DOHH2 (cell line): ENCODE data around the gene MTFR2.

Source experiments
- H3F3A ChIP-seq: fragments of 200-600 bp; sonication (generic), shearing (Covaris generic); 2 replicates; pipeline ENCODE4 v1.6.0; 2016; ENCODE audit warnings: antibody characterized with exemption, mild to moderate bottlenecking; ENCODE audit not compliant: control insufficient read depth, insufficient read depth
- H3K27ac ChIP-seq: fragments of 200-600 bp; sonication (generic); 2 replicates; pipeline ENCODE4 v1.5.1; 2014; ENCODE audit warnings: low read depth, mild to moderate bottlenecking, low read length, moderate library complexity
- H3K27me3 ChIP-seq: fragments of 200-600 bp; sonication (generic); 2 replicates; pipeline ENCODE4 v1.6.1; 2014; ENCODE audit warnings: mild to moderate bottlenecking, low read length, mixed read lengths; ENCODE audit not compliant: control insufficient read depth
- H3K36me3 ChIP-seq: fragments of 200-600 bp; sonication (generic); 2 replicates; pipeline ENCODE4 v1.6.1; 2014; ENCODE audit warnings: mild to moderate bottlenecking, low read length, moderate library complexity, mixed read lengths; ENCODE audit not compliant: control insufficient read depth
- H3K4me1 ChIP-seq: fragments of 200-600 bp; sonication (generic); 2 replicates; pipeline ENCODE4 v1.6.1; 2014; ENCODE audit warnings: mild to moderate bottlenecking, low read length, mixed read lengths; ENCODE audit not compliant: control insufficient read depth
- H3K4me2 ChIP-seq: fragments of 200-600 bp; sonication (generic); 2 replicates; pipeline ENCODE4 v1.6.0; 2014; ENCODE audit warnings: mild to moderate bottlenecking, low read length, moderate library complexity
- H3K4me3 ChIP-seq: fragments of 200-600 bp; sonication (generic); 2 replicates; pipeline ENCODE4 v1.5.1; 2014; ENCODE audit warnings: mild to moderate bottlenecking, low read length, mixed read lengths
- H3K79me2 ChIP-seq: fragments of 200-600 bp; sonication (generic); 2 replicates; pipeline ENCODE4 v1.6.1; 2014; ENCODE audit warnings: mild to moderate bottlenecking, low read length, mixed read lengths; ENCODE audit not compliant: control insufficient read depth
- H3K9me2 ChIP-seq: fragments of 200-600 bp; sonication (generic); replicated peaks from 2 replicates; pipeline ENCODE4 v1.6.1; 2014; ENCODE audit warnings: mild to moderate bottlenecking, low read length, mixed read lengths; ENCODE audit not compliant: control insufficient read depth
- H3K9me3 ChIP-seq: fragments of 200-600 bp; sonication (generic); 2 replicates; pipeline ENCODE4 v1.6.1; 2014; ENCODE audit warnings: antibody characterized with exemption, low read length, mixed read lengths; ENCODE audit not compliant: control insufficient read depth, insufficient read depth
- H4K20me1 ChIP-seq: fragments of 200-600 bp; sonication (generic); 2 replicates; pipeline ENCODE4 v1.6.0; 2014; ENCODE audit warnings: low read depth, mild to moderate bottlenecking, antibody characterized with exemption, low read length, moderate library complexity; ENCODE audit not compliant: control insufficient read depth, insufficient read depth
- EZH2phosphoT487 ChIP-seq: fragments of 200-600 bp; sonication (generic); IDR thresholded peaks from 2 replicates; pipeline ENCODE4 v1.6.1; 2017; ENCODE audit warnings: borderline replicate concordance, mild to moderate bottlenecking, antibody characterized with exemption, low read length, moderate library complexity, mixed read lengths
- TF ChIP-seq, protein P1 (sequence below): fragments of 200-600 bp; sonication (generic); IDR thresholded peaks from one replicate; pipeline ENCODE4 v1.5.1; 2014; ENCODE audit warnings: antibody characterized with exemption, mild to moderate bottlenecking, low read depth, low read length; ENCODE audit not compliant: poor library complexity, severe bottlenecking

Gene MTFR2

DNA sequence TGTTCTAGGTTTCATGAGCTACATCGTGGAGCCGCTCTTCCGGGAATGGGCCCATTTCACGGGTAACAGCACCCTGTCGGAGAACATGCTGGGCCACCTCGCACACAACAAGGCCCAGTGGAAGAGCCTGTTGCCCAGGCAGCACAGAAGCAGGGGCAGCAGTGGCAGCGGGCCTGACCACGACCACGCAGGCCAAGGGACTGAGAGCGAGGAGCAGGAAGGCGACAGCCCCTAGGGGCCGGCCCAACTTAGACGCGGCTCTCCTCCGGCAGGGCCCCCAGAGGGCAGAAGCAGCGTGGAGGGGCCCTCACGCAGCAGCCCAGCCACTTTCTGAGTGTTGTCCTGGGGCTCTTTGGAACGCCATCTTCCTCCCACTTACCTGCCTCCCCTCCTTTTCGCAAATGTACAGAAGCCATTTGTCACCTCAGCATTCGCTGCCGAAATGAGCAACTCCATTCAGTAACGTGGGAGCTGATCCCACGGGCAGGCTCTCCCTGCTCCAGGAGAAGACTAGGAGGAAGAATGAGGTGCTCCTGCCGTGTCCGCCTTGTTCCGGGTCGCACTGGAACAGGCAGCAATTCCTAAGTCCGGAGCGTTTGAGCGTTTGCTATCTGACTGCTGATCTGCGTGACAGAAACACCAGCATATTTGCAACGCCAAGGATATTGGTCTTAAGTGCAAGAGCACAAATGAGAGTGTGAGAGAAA, 58.4 kb downstream of the MTFR2 start:
- Histone ChIP-seq H3K9me3 (no peaks in the 10 kb centered on the region), H3K4me3 (no peak overlapping the region), H3K79me2 (no peaks in the 10 kb centered on the region), H3K36me3 (no peaks in the 10 kb centered on the region), H3K9me2 (no peaks in the 10 kb centered on the region), H4K20me1 (no peaks in the 10 kb centered on the region), H3K4me1 (no peaks in the 10 kb centered on the region), H3F3A (no peaks in the 10 kb centered on the region), H3K27ac (no peak overlapping the region), H3K27me3 (no peaks in the 10 kb centered on the region; the same call in 1 of the 2 replicates), H3K4me2 (no peak overlapping the region)
- no peak for TF ChIP-seq EZH2phosphoT487
- TF ChIP-seq, protein P1, sequence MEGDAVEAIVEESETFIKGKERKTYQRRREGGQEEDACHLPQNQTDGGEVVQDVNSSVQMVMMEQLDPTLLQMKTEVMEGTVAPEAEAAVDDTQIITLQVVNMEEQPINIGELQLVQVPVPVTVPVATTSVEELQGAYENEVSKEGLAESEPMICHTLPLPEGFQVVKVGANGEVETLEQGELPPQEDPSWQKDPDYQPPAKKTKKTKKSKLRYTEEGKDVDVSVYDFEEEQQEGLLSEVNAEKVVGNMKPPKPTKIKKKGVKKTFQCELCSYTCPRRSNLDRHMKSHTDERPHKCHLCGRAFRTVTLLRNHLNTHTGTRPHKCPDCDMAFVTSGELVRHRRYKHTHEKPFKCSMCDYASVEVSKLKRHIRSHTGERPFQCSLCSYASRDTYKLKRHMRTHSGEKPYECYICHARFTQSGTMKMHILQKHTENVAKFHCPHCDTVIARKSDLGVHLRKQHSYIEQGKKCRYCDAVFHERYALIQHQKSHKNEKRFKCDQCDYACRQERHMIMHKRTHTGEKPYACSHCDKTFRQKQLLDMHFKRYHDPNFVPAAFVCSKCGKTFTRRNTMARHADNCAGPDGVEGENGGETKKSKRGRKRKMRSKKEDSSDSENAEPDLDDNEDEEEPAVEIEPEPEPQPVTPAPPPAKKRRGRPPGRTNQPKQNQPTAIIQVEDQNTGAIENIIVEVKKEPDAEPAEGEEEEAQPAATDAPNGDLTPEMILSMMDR = no peak

DNA sequence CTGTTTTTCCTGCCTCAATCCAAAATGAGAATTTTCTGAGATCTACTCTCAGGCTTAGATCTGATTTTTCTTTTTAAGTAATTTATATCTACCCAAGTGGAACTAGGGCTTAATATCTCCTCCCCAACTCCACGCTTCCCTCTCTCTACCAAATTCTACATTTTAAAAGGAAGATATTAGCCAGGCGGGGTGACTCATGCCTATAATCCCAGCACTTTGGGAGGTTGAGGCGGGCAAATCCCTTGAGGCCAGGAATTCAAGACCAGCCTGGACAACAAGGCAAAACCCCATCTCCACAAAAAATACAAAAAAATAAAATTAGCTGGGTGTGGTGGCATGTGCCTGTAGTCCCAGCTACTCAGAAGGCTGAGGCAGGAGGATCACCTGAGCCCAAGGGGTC, 61.0 kb downstream of the MTFR2 start:
- no peaks in the 10 kb centered on the region for H3F3A ChIP-seq
- no peak overlapping the region for H3K4me3 ChIP-seq
- TF ChIP-seq, protein P1 = no peak
- TF ChIP-seq EZH2phosphoT487 = no peak
- no peak overlapping the region for H3K27ac ChIP-seq
- no peaks in the 10 kb centered on the region for H3K9me2 ChIP-seq
- H3K9me3 ChIP-seq = no peaks in the 10 kb centered on the region
- no peaks in the 10 kb centered on the region; the same call in 1 of the 2 replicates for H3K27me3 ChIP-seq
- no peaks in the 10 kb centered on the region for H3K79me2 ChIP-seq
- no peaks in the 10 kb centered on the region for H3K36me3 ChIP-seq
- no peak overlapping the region for H3K4me2 ChIP-seq
- H3K4me1 ChIP-seq = peaks cover 13% of the 10 kb centered on the region
- H4K20me1 ChIP-seq = no peaks in the 10 kb centered on the region

- Histone ChIP-seq H3K4me1 (peaks cover 16% of the 10 kb centered on the region), H3K9me3 (no peaks in the 10 kb centered on the region), H3F3A (no peaks in the 10 kb centered on the region), H3K79me2 (no peaks in the 10 kb centered on the region), H3K4me2 (no peak overlapping the region), H3K4me3 (no peak overlapping the region), H4K20me1 (no peaks in the 10 kb centered on the region), H3K9me2 (no peaks in the 10 kb centered on the region), H3K27ac (no peak overlapping the region), H3K36me3 (no peaks in the 10 kb centered on the region), H3K27me3 (no peaks in the 10 kb centered on the region; the same call in 1 of the 2 replicates)
- TF ChIP-seq, protein P1 = no peak
- TF ChIP-seq EZH2phosphoT487 = no peak
These were observed 61.6 kb downstream of the MTFR2 start for GRCh38 chr6:136188486-136188885.
